CD14-positive monocyte (primary cell): ENCODE results near the gene ARL14. TPM values are rescaled to one million over a fixed set of nuclear protein-coding genes. Genes with fewer than 3 reads are reported as not detected.

Experiments used
- DNase-seq, 3 donors: peaks; one replicate each; pipeline ENCODE4 v3.0.0-alpha.2; 2011 to 2022
- H2AFZ ChIP-seq: 2 replicates; pipeline ENCODE4 v1.6.0; 2012; ENCODE audit warnings: mild to moderate bottlenecking, low read depth, low read length, inconsistent platforms; ENCODE audit not compliant: insufficient read depth, poor library complexity, severe bottlenecking
- H3K27ac ChIP-seq, 2 donors: 1 replicate in 1 of 2; 2 replicates in 1 of 2; pipeline ENCODE4 v1.5.1; 2012 to 2013; ENCODE audit warnings: low read length in 2 of 2, control low read depth in 1 of 2, inconsistent platforms in 1 of 2, low read depth in 1 of 2, mild to moderate bottlenecking in 1 of 2
- H3K27me3 ChIP-seq, 2 donors: one replicate each; pipeline versions ENCODE4 v1.6.0 to v1.6.1; 2011 to 2013; ENCODE audit warnings: low read length in 2 of 2; ENCODE audit not compliant: control insufficient read depth in 2 of 2, insufficient read depth in 2 of 2
- H3K36me3 ChIP-seq, 2 donors: replicated peaks in 1 of 2; 1 replicate in 1 of 2; 2 replicates in 1 of 2; pipeline versions ENCODE4 v1.5.1 to v1.6.1; 2012 to 2013; ENCODE audit warnings: low read length in 2 of 2, control low read depth in 1 of 2, inconsistent platforms in 1 of 2, mild to moderate bottlenecking in 1 of 2; ENCODE audit not compliant: insufficient read depth in 2 of 2, control insufficient read depth in 1 of 2
- H3K4me1 ChIP-seq, 2 donors: 1 replicate in 1 of 2; 2 replicates in 1 of 2; pipeline versions ENCODE4 v1.5.1 to v1.6.1; 2012 to 2013; ENCODE audit warnings: low read length in 2 of 2, control low read depth in 1 of 2, inconsistent platforms in 1 of 2, mild to moderate bottlenecking in 1 of 2, moderate library complexity in 1 of 2; ENCODE audit not compliant: insufficient read depth in 2 of 2, control insufficient read depth in 1 of 2
- H3K4me2 ChIP-seq: replicated peaks from 2 replicates; pipeline ENCODE3; 2012; ENCODE audit warnings: low read length, moderate library complexity, mild to moderate bottlenecking; ENCODE audit not compliant: poor library complexity, severe bottlenecking; ENCODE audit errors: extremely low read depth
- H3K4me3 ChIP-seq, 3 experiments: fragments of 200-600 bp in 1 of 3; sonication (generic) in 1 of 3; replicated peaks in 1 of 3; 1 replicate in 2 of 3; 2 replicates in 1 of 3; pipeline ENCODE4 v1.5.1; 2011 to 2013; ENCODE audit warnings: low read length in 3 of 3, mild to moderate bottlenecking in 3 of 3, control low read depth in 2 of 3, low read depth in 2 of 3, inconsistent platforms in 1 of 3, moderate library complexity in 1 of 3
- H3K79me2 ChIP-seq: 2 replicates; pipeline ENCODE4 v1.6.0; 2012; ENCODE audit warnings: mild to moderate bottlenecking, control low read depth, inconsistent platforms, low read length, moderate library complexity; ENCODE audit not compliant: insufficient read depth
- H3K9ac ChIP-seq: 2 replicates; pipeline ENCODE4 v1.6.0; 2017; ENCODE audit warnings: low read length, mild to moderate bottlenecking; ENCODE audit not compliant: insufficient read depth, poor library complexity, severe bottlenecking
- H3K9me3 ChIP-seq, 2 donors: replicated peaks in 1 of 2; 1 replicate in 1 of 2; 2 replicates in 1 of 2; pipeline versions ENCODE4 v1.5.1 to v1.6.1; 2012 to 2013; ENCODE audit warnings: low read length in 2 of 2, control low read depth in 1 of 2; ENCODE audit not compliant: control insufficient read depth in 1 of 2, insufficient read depth in 1 of 2
- H4K20me1 ChIP-seq: 2 replicates; pipeline ENCODE4 v1.6.0; 2012; ENCODE audit warnings: mild to moderate bottlenecking, low read length, control low read depth, moderate library complexity; ENCODE audit not compliant: insufficient read depth
- H3K27ac Mint-ChIP-seq, 7 donors: one replicate each; pipeline ENCODE4 v1.8.0; 2020; ENCODE audit warnings: mild to moderate bottlenecking in 7 of 7, mixed read lengths in 7 of 7, moderate library complexity in 6 of 7, inconsistent platforms in 2 of 7
- H3K27me3 Mint-ChIP-seq, 3 donors: one replicate each; pipeline ENCODE4 v1.8.0; 2021 to 2022; ENCODE audit warnings: low read depth in 3 of 3, mild to moderate bottlenecking in 3 of 3, mixed read lengths in 3 of 3, moderate library complexity in 3 of 3, inconsistent platforms in 1 of 3
- H3K36me3 Mint-ChIP-seq, 2 donors: one replicate each; pipeline ENCODE4 v1.8.0; 2020; ENCODE audit warnings: mixed read lengths in 2 of 2, inconsistent platforms in 1 of 2, mild to moderate bottlenecking in 1 of 2
- H3K4me1 Mint-ChIP-seq: one replicate; pipeline ENCODE4 v1.8.0; 2020; ENCODE audit warnings: mild to moderate bottlenecking, mixed read lengths
- H3K4me3 Mint-ChIP-seq, 2 donors: one replicate each; pipeline ENCODE4 v1.8.0; 2020; ENCODE audit warnings: mild to moderate bottlenecking in 2 of 2, mixed read lengths in 2 of 2, moderate library complexity in 1 of 2
- H3K9me3 Mint-ChIP-seq, 7 donors: one replicate each; pipeline ENCODE4 v1.8.0; 2020 to 2022; ENCODE audit warnings: mixed read lengths in 7 of 7, mild to moderate bottlenecking in 6 of 7, moderate library complexity in 6 of 7, inconsistent platforms in 2 of 7
- CTCF ChIP-seq: fragments of 200-600 bp; IDR thresholded peaks from one replicate; pipeline ENCODE4 v1.8.0; 2022; ENCODE audit warnings: antibody characterized with exemption, mild to moderate bottlenecking
- WGBS: methylation state at CpG from one replicate; pipeline ENCODE4 v1.1.5; 2013; ENCODE audit warnings: missing lambda C conversion rate; ENCODE audit not compliant: insufficient coverage; 5-methylcytosine and 5-hydroxymethylcytosine counted together
- intact Hi-C, 2 donors: fragments of 100-400 bp; cut with micrococcal nuclease; formaldehyde crosslinking; loops; one replicate each; pipeline versions ENCODE4 v1.15.0 to v1.15.1; 2023
- polyA plus RNA-seq, 3 donors: library from polyadenylated mRNA; depleted of rRNA in 1 of 3; unstranded in 2 of 3; stranded (reverse) in 1 of 3; fragments of 300-500 nt in 2 of 3; fragments of >200 nt in 1 of 3; fragmentation: Illumina TruSeq in 2 of 3; gene quantifications; 1 replicate in 2 of 3; 2 replicates in 1 of 3; pipeline ENCODE4 v1.2.3, GENCODE V29; 2012 to 2021

The ARL14 gene
- polyA plus RNA-seq, 3 donors: not detected

GRCh38 chr3:160698599-160699195, 21.7 kb downstream of the ARL14 start:
- Histone ChIP-seq H3K36me3 (no peaks in the 10 kb centered on the region), H2AFZ (no peak overlapping the region), H3K27me3 (peaks cover 0 to under 1% of the 10 kb centered on the region in 2 donors), H3K79me2 (no peaks in the 10 kb centered on the region), H3K4me1 (no peaks in the 10 kb centered on the region), H3K4me3 (no peak overlapping the region), H3K9me3 (no peaks in the 10 kb centered on the region), H3K9ac (no peak overlapping the region), H3K27ac (no peak overlapping the region), H4K20me1 (no peaks in the 10 kb centered on the region), H3K4me2 (no peak overlapping the region)
- intact Hi-C loops: no loop called here
- Mint-ChIP-seq H3K27me3 (peaks cover 0 to 2% (median 0%) of the 10 kb centered on the region in 3 donors), H3K36me3 (no peaks in the 10 kb centered on the region), H3K27ac (no peak overlapping the region), H3K9me3 (no peaks in the 10 kb centered on the region), H3K4me1 (no peaks in the 10 kb centered on the region), H3K4me3 (no peak overlapping the region)
- no peak for TF ChIP-seq CTCF
- WGBS: no CpG with 5 or more reads among the region's 1 CpG
- DNase-seq: no peak

- Histone ChIP-seq H3K4me3 (no peak overlapping the region), H3K9ac (no peak overlapping the region), H2AFZ (no peak overlapping the region), H3K36me3 (no peaks in the 10 kb centered on the region), H4K20me1 (no peaks in the 10 kb centered on the region), H3K4me1 (no peaks in the 10 kb centered on the region), H3K27ac (no peak overlapping the region), H3K4me2 (no peak overlapping the region), H3K79me2 (no peaks in the 10 kb centered on the region), H3K9me3 (no peaks in the 10 kb centered on the region), H3K27me3 (peaks cover 0 to 2% of the 10 kb centered on the region in 2 donors)
- DNase-seq: no peak
- 100% methylated on average over 1 of the region's 1 CpG for WGBS
- no peaks in the 10 kb centered on the region for H3K4me1 Mint-ChIP-seq
- H3K27ac Mint-ChIP-seq: no peak overlapping the region
- intact Hi-C loops: loop anchor here in 1 of 2 donors (10.0 kb wide), 1 partner anchor 573 kb away; no protein-coding TSS in a partner anchor
- no peaks in the 10 kb centered on the region for H3K9me3 Mint-ChIP-seq
- no peaks in the 10 kb centered on the region for H3K36me3 Mint-ChIP-seq
- no peak overlapping the region for H3K4me3 Mint-ChIP-seq
- H3K27me3 Mint-ChIP-seq: peaks cover 0 to 2% (median 0%) of the 10 kb centered on the region in 3 donors
- TF ChIP-seq CTCF: no peak
Measured at GRCh38 chr3:160701490-160701889, 24.5 kb downstream of the ARL14 start.
